Measurements from ENCODE around the gene ABHD16A.

Gene ABHD16A

GRCh38 chr6:31639449-31639861 is 63.7 kb downstream of the ABHD16A start:
- DNase-seq (ENCODE audit: low spot score), result no peak

GRCh38 chr6:31639043-31639442 is 64.1 kb downstream of the ABHD16A start:
- no peak for DNase-seq (ENCODE audit: low spot score)

Data from cerebellar cortex (tissue), 1 donor.